IMR-90 (cell line): Measurements from ENCODE around the gene EFCAB5. TPM values are rescaled to one million over a fixed set of nuclear protein-coding genes. Genes with fewer than 3 reads are reported as not detected.

Source experiments
- ATAC-seq: fragments of 200-7000 bp; cut with Tn5 transposase; 2 replicates; pipeline ENCODE4 v1.9.1; 2020; ENCODE audit warnings: low read depth, mild to moderate bottlenecking, moderate library complexity
- BruUV-seq: library from RNA; stranded (reverse); fragments of 400-500 nt; replicated peaks from 2 replicates; lab custom pipeline; 2021; lab: Mats Ljungman, UMichigan
- CTCF ChIA-PET: fragments of 300-600 bp; formaldehyde crosslinking; extraction: SDS; loops from one replicate; lab custom pipeline; 2021; ENCODE audit warnings: antibody characterized with exemption; lab: Yijun Ruan, JAX
- POLR2A ChIA-PET: fragments of 300-600 bp; sonication (Branson Sonifier 250); formaldehyde crosslinking; loops from one replicate; lab custom pipeline; 2022; ENCODE audit warnings: antibody characterized with exemption; ENCODE audit not compliant: unreplicated experiment; lab: Charles Lee
- DNase-seq: peaks from one replicate; pipeline ENCODE4 v3.0.0; 2013
- H2AFZ ChIP-seq: replicated peaks from 2 replicates; pipeline ENCODE3; 2013; ENCODE audit warnings: low read length, mild to moderate bottlenecking; ENCODE audit not compliant: poor library complexity
- H2AK5ac ChIP-seq: 2 replicates; pipeline ENCODE4 v1.6.1; 2013; ENCODE audit warnings: low read depth, low read length, inconsistent platforms
- H2AK9ac ChIP-seq: replicated peaks from 2 replicates; pipeline ENCODE3; 2013; ENCODE audit warnings: mild to moderate bottlenecking, low read depth, low read length, moderate library complexity; ENCODE audit not compliant: poor library complexity
- H2BK120ac ChIP-seq: 2 replicates; pipeline ENCODE4 v1.6.1; 2013; ENCODE audit warnings: low read depth, low read length, inconsistent platforms
- H2BK15ac ChIP-seq: 3 replicates; pipeline ENCODE4 v1.6.1; 2013; ENCODE audit warnings: low read depth, low read length, inconsistent platforms
- H2BK20ac ChIP-seq: 2 replicates; pipeline ENCODE4 v1.6.1; 2013; ENCODE audit warnings: low read depth, mild to moderate bottlenecking, inconsistent platforms, low read length, moderate library complexity
- H2BK5ac ChIP-seq: 2 replicates; pipeline ENCODE4 v1.6.1; 2013; ENCODE audit warnings: mild to moderate bottlenecking, low read depth, low read length, inconsistent platforms; ENCODE audit not compliant: poor library complexity, severe bottlenecking
- H3K14ac ChIP-seq: replicated peaks from 2 replicates; pipeline ENCODE4 v1.6.1; 2013; ENCODE audit warnings: low read depth, low read length, inconsistent platforms
- H3K18ac ChIP-seq: 2 replicates; pipeline ENCODE4 v1.6.1; 2013; ENCODE audit warnings: low read depth, low read length, control low read depth
- H3K23ac ChIP-seq: 2 replicates; pipeline ENCODE4 v1.6.1; 2013; ENCODE audit warnings: low read depth, low read length, inconsistent platforms
- H3K27ac ChIP-seq: 2 replicates; pipeline ENCODE4 v1.5.1; 2013; ENCODE audit warnings: mild to moderate bottlenecking, control low read depth, low read length; ENCODE audit not compliant: insufficient read depth
- H3K27me3 ChIP-seq: 2 replicates; pipeline ENCODE4 v1.6.1; 2013; ENCODE audit warnings: low read length; ENCODE audit not compliant: control insufficient read depth, insufficient read depth
- H3K36me3 ChIP-seq: 2 replicates; pipeline ENCODE4 v1.6.1; 2013; ENCODE audit warnings: low read length, mixed read lengths; ENCODE audit not compliant: control insufficient read depth, insufficient read depth
- H3K4ac ChIP-seq: 2 replicates; pipeline ENCODE4 v1.6.1; 2013; ENCODE audit warnings: low read depth, low read length, inconsistent platforms
- H3K4me1 ChIP-seq: 2 replicates; pipeline ENCODE4 v1.6.1; 2013; ENCODE audit warnings: low read length, mixed read lengths; ENCODE audit not compliant: control insufficient read depth, insufficient read depth
- H3K4me2 ChIP-seq: 2 replicates; pipeline ENCODE4 v1.6.1; 2013; ENCODE audit warnings: low read depth, mild to moderate bottlenecking, control low read depth, low read length, moderate library complexity
- H3K4me3 ChIP-seq: 2 replicates; pipeline ENCODE4 v1.5.1; 2013; ENCODE audit warnings: low read depth, mild to moderate bottlenecking, control low read depth, low read length, moderate library complexity; ENCODE audit not compliant: insufficient read depth
- H3K56ac ChIP-seq: 2 replicates; pipeline ENCODE4 v1.6.1; 2013; ENCODE audit warnings: low read length, inconsistent platforms; ENCODE audit not compliant: insufficient read depth; ENCODE audit errors: extremely low read depth
- H3K79me1 ChIP-seq, 2 experiments: 2 replicates each; pipeline ENCODE4 v1.6.1; 2013; ENCODE audit warnings: low read length in 2 of 2, inconsistent platforms in 1 of 2, low read depth in 1 of 2
- H3K9ac ChIP-seq: 2 replicates; pipeline ENCODE4 v1.6.1; 2013; ENCODE audit warnings: low read depth, low read length, control low read depth
- H3K9me1 ChIP-seq: 2 replicates; pipeline ENCODE4 v1.6.1; 2013; ENCODE audit warnings: low read length, inconsistent platforms; ENCODE audit not compliant: insufficient read depth
- H3K9me3 ChIP-seq: 2 replicates; pipeline ENCODE4 v1.6.1; 2013; ENCODE audit warnings: low read length; ENCODE audit not compliant: control insufficient read depth, insufficient read depth
- H4K20me1 ChIP-seq: 2 replicates; pipeline ENCODE4 v1.6.1; 2013; ENCODE audit warnings: low read length, inconsistent platforms; ENCODE audit not compliant: insufficient read depth
- H4K5ac ChIP-seq: 2 replicates; pipeline ENCODE4 v1.6.1; 2013; ENCODE audit warnings: mild to moderate bottlenecking, low read depth, low read length, control low read depth
- H4K8ac ChIP-seq, 2 experiments: 2 replicates each; pipeline ENCODE4 v1.6.1; 2013; ENCODE audit warnings: low read depth in 2 of 2, low read length in 2 of 2, control low read depth in 1 of 2, inconsistent platforms in 1 of 2
- H4K91ac ChIP-seq: 2 replicates; pipeline ENCODE4 v1.6.1; 2013; ENCODE audit warnings: low read depth, low read length, inconsistent platforms; ENCODE audit not compliant: insufficient read depth
- POLR2A ChIP-seq: IDR thresholded peaks from 2 replicates; pipeline ENCODE4 v1.6.1; 2012; ENCODE audit warnings: mild to moderate bottlenecking, low read depth, low read length
- USF2 ChIP-seq: fragments of 150-350 bp; IDR thresholded peaks from 2 replicates; pipeline ENCODE4 v1.6.1; 2017; ENCODE audit warnings: mild to moderate bottlenecking, antibody characterized with exemption, low read length, low read depth
- WGBS, 2 experiments: methylation state at CpG; one replicate each; pipeline versions ENCODE4 v1.1.5 to v1.1.7; 2013; ENCODE audit warnings: missing lambda C conversion rate in 2 of 2; ENCODE audit not compliant: insufficient read length in 1 of 2; ENCODE audit errors: extremely low coverage in 2 of 2; 5-methylcytosine and 5-hydroxymethylcytosine counted together
- dilution Hi-C: fragments of 300-500 bp; cut with HindIII; formaldehyde crosslinking; loops from one replicate; pipeline ENCODE4 v1.14.3; 2018; ENCODE audit warnings: low sequenced_read_pairs; ENCODE audit not compliant: unreplicated experiment
- in situ Hi-C: fragments of 300-500 bp; cut with MboI; formaldehyde crosslinking; loops from 3 replicates; pipeline ENCODE4 v1.14.3; 2019; ENCODE audit warnings: low sequenced_read_pairs, inconsistent platforms, mixed read lengths
- intact Hi-C: fragments of 100-400 bp; cut with micrococcal nuclease; formaldehyde crosslinking; loops from 2 replicates; pipeline ENCODE4 v1.10.0; 2022
- polyA plus RNA-seq, 3 experiments: library from polyadenylated mRNA; depleted of rRNA; stranded (reverse); fragments of >200 nt; gene quantifications; 2 replicates each; pipeline ENCODE4 v1.2.3, GENCODE V29; 2012; ENCODE audit warnings: low replicate concordance in 1 of 3
- total RNA-seq: library from RNA; depleted of rRNA; stranded (reverse); fragments of >200 nt; gene quantifications from 2 replicates; pipeline ENCODE4 v1.2.3, GENCODE V29; 2012

Gene EFCAB5
- total and polyA plus RNA-seq, 2 of the 4 experiments (the other 2 are of a cell fraction), result 0.14 TPM; not detected in 1

GRCh38 chr17:29982991-29983653 is 41.7 kb downstream of the EFCAB5 start:
- CTCF ChIA-PET, result no interaction called here
- Histone ChIP-seq H2AFZ (no peak overlapping the region), H2AK9ac (no peak overlapping the region), H3K14ac (no peak overlapping the region), H3K18ac (no peak overlapping the region), H2BK5ac (no peak overlapping the region), H3K4ac (no peak overlapping the region), H4K91ac (no peak overlapping the region), H2BK120ac (no peak overlapping the region), H4K20me1 (no peaks in the 10 kb centered on the region), H3K4me2 (no peak overlapping the region), H3K4me1 (no peaks in the 10 kb centered on the region; the same call in 1 of the 2 replicates), H3K9me1 (peaks cover 3% of the 10 kb centered on the region; the same call in 1 of the 2 replicates), H3K4me3 (no peak overlapping the region), H3K23ac (no peak overlapping the region), H3K9ac (no peak overlapping the region), H3K27me3 (peaks cover 6% of the 10 kb centered on the region; the same call in 1 of the 2 replicates), H4K5ac (no peak overlapping the region), H2BK15ac (no peak overlapping the region), H3K56ac (no peak overlapping the region), H4K8ac (no peak overlapping the region), H3K27ac (no peak overlapping the region), H3K36me3 (no peaks in the 10 kb centered on the region), H2BK20ac (no peak overlapping the region), H2AK5ac (no peak overlapping the region), H3K79me1 (no peaks in the 10 kb centered on the region), H3K9me3 (peaks cover 5% of the 10 kb centered on the region)
- intact Hi-C loops, result no loop called here
- no CpG with 5 or more reads among the region's 1 CpG for WGBS, 2 experiments
- POLR2A ChIA-PET, result no interaction called here
- BruUV-seq, result no TSS peak
- in situ Hi-C loops, result no loop called here
- ATAC-seq (no peak), DNase-seq (peak; percentile 4)
- dilution Hi-C loops, result no loop called here
- TF ChIP-seq POLR2A (no peak), USF2 (no peak; the same call in 1 of the 2 replicates)
